Astrocyte of the spinal cord (primary cell): Measurements from ENCODE around the gene PLIN4.

Experiments
- DNase-seq: peaks from one replicate; pipeline ENCODE4 v3.0.0; 2011; ENCODE audit warnings: low read depth, low spot score
- H3K4me3 ChIP-seq: 2 replicates; pipeline ENCODE4 v1.5.1; 2011; ENCODE audit warnings: low read depth, mild to moderate bottlenecking, low read length, moderate library complexity
- in situ Hi-C: cut with HindIII; loops from 2 replicates; pipeline ENCODE4 v1.10.0; 2017; ENCODE audit warnings: low sequenced_read_pairs
- TF ChIP-seq, protein P1 (sequence below): IDR thresholded peaks from 2 replicates; pipeline ENCODE4 v1.5.1; 2012; ENCODE audit warnings: low read depth, mild to moderate bottlenecking, low read length, inconsistent platforms

The PLIN4 gene

DNA sequence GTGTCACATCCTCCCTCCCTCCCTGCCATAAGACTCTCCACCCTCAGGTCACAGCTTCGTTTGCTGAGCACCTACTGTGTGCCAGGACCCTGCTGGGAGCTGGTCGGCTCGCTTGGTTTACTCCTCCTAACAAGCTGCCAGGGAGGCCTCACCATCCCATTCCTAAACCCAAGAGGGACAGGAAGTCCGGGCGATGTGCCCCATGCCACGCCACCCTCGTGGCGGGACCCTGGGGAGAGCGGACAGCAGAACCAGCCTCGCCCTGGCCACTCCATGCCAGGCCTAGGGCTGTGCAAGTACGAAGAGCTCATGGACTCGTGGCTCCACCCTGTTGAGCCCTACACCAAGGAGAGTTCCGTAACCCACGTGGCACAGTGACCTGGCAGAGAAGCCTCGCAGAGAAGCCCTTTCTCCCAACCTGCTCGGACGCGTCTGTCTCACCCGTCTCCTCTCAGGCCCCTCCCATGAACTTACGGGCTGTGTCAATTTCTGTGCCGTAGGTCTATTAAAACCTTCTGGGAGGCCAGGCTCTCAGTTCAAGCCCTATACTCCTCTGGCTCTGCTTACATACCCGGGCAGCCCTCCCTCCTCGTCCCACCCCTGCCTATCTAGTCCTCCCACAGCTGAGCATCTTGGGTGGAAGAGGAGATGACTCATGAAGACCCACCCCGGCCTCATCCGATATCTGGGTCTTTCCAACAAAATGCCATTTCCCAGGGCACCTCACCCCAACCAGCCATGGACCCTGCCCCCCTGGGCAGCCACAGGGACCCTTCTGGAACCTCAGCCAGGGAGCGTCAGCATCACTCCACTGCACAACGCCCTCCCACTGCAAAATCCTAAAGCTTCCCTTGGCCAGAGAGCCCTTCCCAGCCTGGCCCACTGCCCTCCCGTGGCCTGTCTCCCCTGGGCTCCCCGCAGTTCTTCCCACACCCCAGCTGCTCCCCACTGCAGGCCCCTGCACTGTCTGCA, 63.3 kb downstream of the PLIN4 start:
- DNase-seq: peak; percentile 31
- H3K4me3 ChIP-seq: peak overlapping the region; percentile 85
- in situ Hi-C loops: no loop called here
- TF ChIP-seq, protein P1, sequence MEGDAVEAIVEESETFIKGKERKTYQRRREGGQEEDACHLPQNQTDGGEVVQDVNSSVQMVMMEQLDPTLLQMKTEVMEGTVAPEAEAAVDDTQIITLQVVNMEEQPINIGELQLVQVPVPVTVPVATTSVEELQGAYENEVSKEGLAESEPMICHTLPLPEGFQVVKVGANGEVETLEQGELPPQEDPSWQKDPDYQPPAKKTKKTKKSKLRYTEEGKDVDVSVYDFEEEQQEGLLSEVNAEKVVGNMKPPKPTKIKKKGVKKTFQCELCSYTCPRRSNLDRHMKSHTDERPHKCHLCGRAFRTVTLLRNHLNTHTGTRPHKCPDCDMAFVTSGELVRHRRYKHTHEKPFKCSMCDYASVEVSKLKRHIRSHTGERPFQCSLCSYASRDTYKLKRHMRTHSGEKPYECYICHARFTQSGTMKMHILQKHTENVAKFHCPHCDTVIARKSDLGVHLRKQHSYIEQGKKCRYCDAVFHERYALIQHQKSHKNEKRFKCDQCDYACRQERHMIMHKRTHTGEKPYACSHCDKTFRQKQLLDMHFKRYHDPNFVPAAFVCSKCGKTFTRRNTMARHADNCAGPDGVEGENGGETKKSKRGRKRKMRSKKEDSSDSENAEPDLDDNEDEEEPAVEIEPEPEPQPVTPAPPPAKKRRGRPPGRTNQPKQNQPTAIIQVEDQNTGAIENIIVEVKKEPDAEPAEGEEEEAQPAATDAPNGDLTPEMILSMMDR: no peak

DNA sequence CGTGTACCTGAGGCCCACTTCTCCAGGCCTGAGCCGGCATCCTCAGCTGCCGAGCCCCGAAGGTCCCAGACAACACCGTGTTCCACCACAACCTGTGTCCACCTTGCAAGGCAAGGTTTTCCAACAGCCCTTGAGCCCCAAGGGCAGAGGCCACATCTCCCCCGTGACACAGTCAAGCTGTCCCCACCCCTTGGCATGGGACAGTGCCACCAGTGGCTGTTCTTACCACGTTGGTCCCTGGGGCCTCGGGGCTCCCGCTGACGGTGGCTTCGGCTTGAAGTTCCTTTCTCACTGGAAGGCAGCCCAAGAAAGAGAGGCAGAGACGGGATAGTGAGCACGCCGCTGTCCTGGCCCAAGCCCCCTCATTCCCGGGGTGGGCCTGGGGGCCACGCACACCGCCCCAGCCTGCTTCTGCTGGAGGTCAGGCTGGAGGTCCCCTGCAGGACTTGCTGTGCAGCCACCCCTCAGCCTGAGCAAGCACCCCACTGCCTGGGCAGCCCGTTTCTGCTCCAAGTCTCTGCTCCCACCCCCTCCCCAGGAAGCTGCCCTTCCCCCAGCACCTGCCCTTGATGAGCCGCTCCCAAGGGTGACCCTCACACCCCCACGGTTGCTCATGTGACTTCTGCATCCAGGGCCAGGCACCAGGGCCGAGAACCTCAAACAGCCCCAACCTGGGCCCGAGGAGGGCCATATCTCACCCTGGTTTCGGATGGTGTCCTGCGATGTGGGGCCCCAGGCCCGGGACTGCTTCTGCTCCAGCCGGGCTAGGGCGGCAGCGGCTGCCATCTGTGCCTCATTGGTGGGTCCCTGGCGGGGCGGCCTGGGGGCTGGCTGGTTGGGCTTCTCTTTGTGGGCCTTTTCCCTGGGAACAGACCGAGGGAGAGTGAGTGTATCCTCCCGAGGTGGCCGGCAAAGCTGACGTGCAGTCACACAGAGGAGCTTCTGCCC, 64.8 kb downstream of the PLIN4 start:
- H3K4me3 ChIP-seq: no peak overlapping the region
- in situ Hi-C loops: no loop called here
- DNase-seq: no peak
- TF ChIP-seq, protein P1: no peak

DNA sequence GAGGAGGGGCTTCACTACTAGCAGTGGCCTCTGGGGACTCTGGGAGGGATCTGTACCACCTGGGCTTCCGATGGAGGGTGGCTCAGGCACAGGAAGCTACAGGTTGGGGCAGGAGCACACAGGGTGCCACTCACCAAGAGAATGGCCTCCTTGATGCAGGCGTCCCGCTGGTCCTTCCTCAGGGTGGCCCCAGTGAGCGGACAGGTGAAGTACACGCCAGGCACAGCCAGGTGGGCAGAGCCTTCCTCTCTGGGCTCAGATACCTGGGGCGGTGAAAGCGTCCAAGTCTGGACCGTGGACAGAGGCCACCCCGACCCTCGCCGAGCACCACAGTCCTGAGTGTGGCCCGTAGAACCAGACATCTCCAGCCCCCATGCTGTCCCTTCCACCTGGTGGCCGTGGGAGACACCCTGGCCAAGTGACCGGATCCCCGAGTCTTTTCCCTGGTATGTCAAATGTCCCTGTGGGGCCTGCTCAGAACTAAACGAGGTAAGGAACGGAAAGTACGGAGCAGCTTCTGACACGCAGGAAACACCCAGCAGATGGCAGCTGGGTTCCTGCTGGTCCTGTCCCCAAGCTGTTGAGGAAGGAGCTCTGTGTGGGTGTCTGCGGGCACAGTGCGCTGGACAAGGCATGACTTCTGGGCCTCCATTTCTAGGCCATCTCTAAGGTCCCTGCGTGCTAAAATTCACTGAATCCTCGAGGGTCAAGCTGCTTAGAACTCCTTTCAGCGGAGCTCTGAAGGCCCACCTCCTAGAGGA, 65.9 kb downstream of the PLIN4 start:
- TF ChIP-seq, protein P1: no peak

More for the DNA sequence above, 65.9 kb downstream of the PLIN4 start:
- H3K4me3 ChIP-seq: no peak overlapping the region
- in situ Hi-C loops: no loop called here
- DNase-seq: no peak
